ENCODE data around the gene TTN.

TTN gene

GRCh38 chr2:178811045-178811444 lies 3.8 kb upstream of the TTN start:
- DNase-seq = no peak

GRCh38 chr2:178810422-178810821 lies 3.2 kb upstream of the TTN start:
- DNase-seq = no peak

- DNase-seq = no peak
Observed at GRCh38 chr2:178806543-178806942, 680 bp downstream of the TTN start.

GRCh38 chr2:178805457-178805856 lies 1.8 kb downstream of the TTN start:
- no peak for DNase-seq

- peak; percentile 6 for DNase-seq
Observed at GRCh38 chr2:178804791-178805190, 2.4 kb downstream of the TTN start.

GRCh38 chr2:178800510-178800909 lies 6.7 kb downstream of the TTN start:
- no peak for DNase-seq

GRCh38 chr2:178799305-178799704 lies 7.9 kb downstream of the TTN start:
- no peak for DNase-seq

- DNase-seq = peak; percentile 45
Observed at GRCh38 chr2:178796079-178796677, 11.0 kb downstream of the TTN start.

GRCh38 chr2:178787934-178788333 lies 19.3 kb downstream of the TTN start:
- no peak for DNase-seq

- DNase-seq = no peak
Observed at GRCh38 chr2:178787155-178787554, 20.1 kb downstream of the TTN start.

GRCh38 chr2:178783889-178784288 lies 23.3 kb downstream of the TTN start:
- DNase-seq = no peak

- DNase-seq = no peak
Observed at GRCh38 chr2:178782236-178782635, 25.0 kb downstream of the TTN start.

- no peak for DNase-seq
Observed at GRCh38 chr2:178777577-178777976, 29.6 kb downstream of the TTN start.

- DNase-seq = no peak
Observed at GRCh38 chr2:178776751-178777150, 30.5 kb downstream of the TTN start.

- no peak for DNase-seq
Observed at GRCh38 chr2:178775975-178776374, 31.2 kb downstream of the TTN start.

GRCh38 chr2:178770518-178770917 lies 36.7 kb downstream of the TTN start:
- no peak for DNase-seq

GRCh38 chr2:178767094-178768060 lies 39.8 kb downstream of the TTN start:
- DNase-seq = no peak

GRCh38 chr2:178764097-178764496 lies 43.1 kb downstream of the TTN start:
- no peak for DNase-seq

GRCh38 chr2:178761759-178762371 lies 45.4 kb downstream of the TTN start:
- peak; percentile 52 for DNase-seq

GRCh38 chr2:178756843-178757242 lies 50.4 kb downstream of the TTN start:
- DNase-seq = no peak

GRCh38 chr2:178756343-178756742 lies 50.9 kb downstream of the TTN start:
- DNase-seq = no peak

- no peak for DNase-seq
Observed at GRCh38 chr2:178747767-178748166, 59.5 kb downstream of the TTN start.

- no peak for DNase-seq
Observed at GRCh38 chr2:178734518-178734917, 72.7 kb downstream of the TTN start.

- DNase-seq = no peak
Observed at GRCh38 chr2:178733975-178734374, 73.2 kb downstream of the TTN start.
